ENCODE results near the gene ATP6AP2.

DNA sequence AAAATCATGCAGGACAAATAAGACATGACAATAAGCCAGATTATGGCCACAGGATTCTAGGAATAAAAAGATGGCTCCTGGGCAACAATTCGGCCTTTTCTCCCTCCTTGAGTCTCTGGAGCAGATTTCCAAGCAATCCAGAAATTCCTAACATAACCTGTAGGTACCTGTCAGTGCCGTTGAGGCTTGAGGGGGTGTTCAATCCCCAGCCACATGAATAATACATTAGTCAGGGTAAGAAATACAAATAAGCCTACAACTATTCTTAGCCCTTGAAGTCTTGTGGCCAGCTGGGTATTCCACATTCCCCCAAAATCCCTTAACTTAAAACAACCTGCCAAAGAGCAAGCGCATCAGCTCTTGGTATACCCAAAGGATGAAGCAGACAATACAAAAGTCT, 56.9 kb downstream of the ATP6AP2 start:
- TF ChIP-seq, protein P1, sequence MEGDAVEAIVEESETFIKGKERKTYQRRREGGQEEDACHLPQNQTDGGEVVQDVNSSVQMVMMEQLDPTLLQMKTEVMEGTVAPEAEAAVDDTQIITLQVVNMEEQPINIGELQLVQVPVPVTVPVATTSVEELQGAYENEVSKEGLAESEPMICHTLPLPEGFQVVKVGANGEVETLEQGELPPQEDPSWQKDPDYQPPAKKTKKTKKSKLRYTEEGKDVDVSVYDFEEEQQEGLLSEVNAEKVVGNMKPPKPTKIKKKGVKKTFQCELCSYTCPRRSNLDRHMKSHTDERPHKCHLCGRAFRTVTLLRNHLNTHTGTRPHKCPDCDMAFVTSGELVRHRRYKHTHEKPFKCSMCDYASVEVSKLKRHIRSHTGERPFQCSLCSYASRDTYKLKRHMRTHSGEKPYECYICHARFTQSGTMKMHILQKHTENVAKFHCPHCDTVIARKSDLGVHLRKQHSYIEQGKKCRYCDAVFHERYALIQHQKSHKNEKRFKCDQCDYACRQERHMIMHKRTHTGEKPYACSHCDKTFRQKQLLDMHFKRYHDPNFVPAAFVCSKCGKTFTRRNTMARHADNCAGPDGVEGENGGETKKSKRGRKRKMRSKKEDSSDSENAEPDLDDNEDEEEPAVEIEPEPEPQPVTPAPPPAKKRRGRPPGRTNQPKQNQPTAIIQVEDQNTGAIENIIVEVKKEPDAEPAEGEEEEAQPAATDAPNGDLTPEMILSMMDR (IDR thresholded peaks at IDR 0.05; ENCODE audit: low read depth, low read length) = no peak
- no peak for TF ChIP-seq EZH2phosphoT487 (IDR thresholded peaks at IDR 0.05; ENCODE audit: low read depth)
